ENCODE data around the gene CPB2. TPM values are rescaled to one million over a fixed set of nuclear protein-coding genes. Genes with fewer than 3 reads are reported as not detected.

Gene CPB2
- total and polyA plus RNA-seq, 2 of the 8 experiments (the other 6 are each of a cell fraction or from before 2014, with no cell fraction given): not detected

DNA sequence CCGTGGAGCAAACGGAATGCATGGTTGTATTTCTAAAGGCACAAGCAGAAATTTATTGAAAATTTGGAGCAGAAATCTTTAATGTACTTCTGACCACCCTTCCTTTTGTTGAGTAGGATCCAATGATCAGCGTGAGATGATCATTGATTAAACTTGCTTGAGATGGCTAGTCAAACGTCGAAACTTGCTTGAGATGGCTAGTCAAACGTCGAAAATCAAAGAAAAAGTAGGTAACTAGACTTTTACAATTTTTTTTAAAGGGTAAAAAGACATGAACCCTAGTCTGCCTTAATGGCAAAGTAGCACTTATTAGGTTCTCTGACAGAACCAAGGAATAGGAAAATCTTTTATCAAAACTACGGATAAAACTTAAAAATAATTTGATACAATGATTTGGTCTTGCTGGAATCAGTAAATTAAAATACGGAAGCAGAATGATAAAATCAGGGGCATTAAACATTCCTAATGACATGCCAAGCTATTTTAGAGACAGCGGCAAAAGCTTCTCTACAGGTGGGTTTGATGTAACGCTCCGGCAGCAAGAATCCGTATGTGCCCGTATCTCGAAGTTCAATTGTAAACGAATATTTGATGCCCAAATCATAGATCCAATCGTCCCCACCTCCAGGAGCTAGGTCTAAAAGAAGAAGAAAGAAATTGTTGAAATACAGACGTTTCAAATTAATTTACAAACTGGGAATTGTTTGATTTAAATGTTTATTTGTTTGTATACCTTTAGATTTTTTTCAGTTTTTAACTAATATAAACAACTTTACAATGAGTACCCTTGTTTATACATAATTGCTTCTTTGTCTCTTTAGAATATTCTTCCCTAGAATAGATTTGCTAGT lies 51.4 kb downstream of the CPB2 start (continued):
- TF ChIP-seq CREB1 (IDR thresholded peaks at IDR 0.05) (no peak), RFX5 (IDR thresholded peaks at IDR 0.05; ENCODE audit: borderline replicate concordance, low read depth, low read length) (no peak), GTF2F1 (IDR thresholded peaks at IDR 0.05; ENCODE audit: borderline replicate concordance, low read depth, low read length) (no peak), JUND (IDR thresholded peaks at IDR 0.05; ENCODE audit: low read length) (no peak), CEBPB (IDR thresholded peaks at IDR 0.05; ENCODE audit: low read depth, low read length) (no peak)
- TF ChIP-seq, protein P1, sequence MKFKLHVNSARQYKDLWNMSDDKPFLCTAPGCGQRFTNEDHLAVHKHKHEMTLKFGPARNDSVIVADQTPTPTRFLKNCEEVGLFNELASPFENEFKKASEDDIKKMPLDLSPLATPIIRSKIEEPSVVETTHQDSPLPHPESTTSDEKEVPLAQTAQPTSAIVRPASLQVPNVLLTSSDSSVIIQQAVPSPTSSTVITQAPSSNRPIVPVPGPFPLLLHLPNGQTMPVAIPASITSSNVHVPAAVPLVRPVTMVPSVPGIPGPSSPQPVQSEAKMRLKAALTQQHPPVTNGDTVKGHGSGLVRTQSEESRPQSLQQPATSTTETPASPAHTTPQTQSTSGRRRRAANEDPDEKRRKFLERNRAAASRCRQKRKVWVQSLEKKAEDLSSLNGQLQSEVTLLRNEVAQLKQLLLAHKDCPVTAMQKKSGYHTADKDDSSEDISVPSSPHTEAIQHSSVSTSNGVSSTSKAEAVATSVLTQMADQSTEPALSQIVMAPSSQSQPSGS (IDR thresholded peaks at IDR 0.05; ENCODE audit: low read length): no peak

Measured in H1 (cell line).